ENCODE data around the gene DPF3. TPM values are rescaled to one million over a fixed set of nuclear protein-coding genes. Genes with fewer than 3 reads are reported as not detected.

Gene DPF3
- total RNA-seq, 1 donor from 2014 or later = 5.2 TPM

GRCh38 chr14:72745546-72745945 lies 148.4 kb downstream of the DPF3 start:
- ATAC-seq = no peak
- DNase-seq (ENCODE audit: low spot score) = no peak

- no peak for DNase-seq (ENCODE audit: low spot score)
- ATAC-seq = no peak
These were observed 149.3 kb downstream of the DPF3 start for GRCh38 chr14:72744416-72745120.

- ATAC-seq = no peak
These were observed 150.3 kb downstream of the DPF3 start for GRCh38 chr14:72743626-72744025.

GRCh38 chr14:72742838-72743195 lies 151.1 kb downstream of the DPF3 start:
- ATAC-seq (no peak), DNase-seq (ENCODE audit: low spot score) (no peak)

More at GRCh38 chr14:72743626-72744025, 150.3 kb downstream of the DPF3 start:
- DNase-seq (ENCODE audit: low spot score) = no peak

- peak; percentile 28 for DNase-seq (ENCODE audit: low spot score)
- ATAC-seq = no peak
These were observed 151.6 kb downstream of the DPF3 start for GRCh38 chr14:72742118-72742837.

- peak; percentile 33 for DNase-seq (ENCODE audit: low spot score)
- no peak for ATAC-seq
These were observed 152.1 kb downstream of the DPF3 start for GRCh38 chr14:72741826-72742117.

GRCh38 chr14:72740966-72741825 lies 152.7 kb downstream of the DPF3 start:
- DNase-seq (ENCODE audit: low spot score) = peak; percentile 19

GRCh38 chr14:72740504-72740961 lies 153.4 kb downstream of the DPF3 start:
- DNase-seq (ENCODE audit: low spot score) = peak; percentile 30
- ATAC-seq = no peak

More at GRCh38 chr14:72740966-72741825, 152.7 kb downstream of the DPF3 start:
- ATAC-seq = no peak

- peak; percentile 37 for DNase-seq (ENCODE audit: low spot score)
- no peak for ATAC-seq
These were observed 154.2 kb downstream of the DPF3 start for GRCh38 chr14:72739446-72740405.

- ATAC-seq (no peak), DNase-seq (ENCODE audit: low spot score) (peak; percentile 26)
These were observed 155.7 kb downstream of the DPF3 start for GRCh38 chr14:72738161-72738611.

- peak; percentile 18 for DNase-seq (ENCODE audit: low spot score)
- no peak for ATAC-seq
These were observed 156.3 kb downstream of the DPF3 start for GRCh38 chr14:72737560-72737943.

GRCh38 chr14:72736786-72737559 lies 156.9 kb downstream of the DPF3 start:
- peak; percentile 27 for DNase-seq (ENCODE audit: low spot score)

GRCh38 chr14:72736308-72736707 lies 157.6 kb downstream of the DPF3 start:
- DNase-seq (ENCODE audit: low spot score) = peak; percentile 41
- ATAC-seq = peak; percentile 86

More at GRCh38 chr14:72736786-72737559, 156.9 kb downstream of the DPF3 start:
- no peak for ATAC-seq

GRCh38 chr14:72732022-72732780 lies 161.7 kb downstream of the DPF3 start:
- DNase-seq (ENCODE audit: low spot score) = no peak
- ATAC-seq = no peak

- DNase-seq (ENCODE audit: low spot score) = no peak
- no peak for ATAC-seq
These were observed 162.5 kb downstream of the DPF3 start for GRCh38 chr14:72731252-72732020.

GRCh38 chr14:72730468-72730867 lies 163.4 kb downstream of the DPF3 start:
- DNase-seq (ENCODE audit: low spot score) (no peak), ATAC-seq (no peak)

- ATAC-seq (no peak), DNase-seq (ENCODE audit: low spot score) (no peak)
These were observed 167.5 kb downstream of the DPF3 start for GRCh38 chr14:72726444-72726843.
